B cell (primary cell): Measurements from ENCODE around the gene S100A7. TPM values are rescaled to one million over a fixed set of nuclear protein-coding genes. Genes with fewer than 3 reads are reported as not detected.

ENCODE experiments used
- ATAC-seq: fragments of 200-7000 bp; cut with Tn5 transposase; one replicate; pipeline ENCODE4 v1.10.0; 2021; ENCODE audit warnings: low read depth, mild to moderate bottlenecking, moderate number of reproducible peaks, moderate library complexity
- CTCF ChIA-PET: fragments of 350-600 bp; sonication (Branson Sonifier 250); formaldehyde crosslinking; loops from one replicate; lab custom pipeline; 2021; ENCODE audit warnings: antibody characterized with exemption, inconsistent platforms; lab: Charles Lee
- POLR2A ChIA-PET: fragments of 350-600 bp; sonication (Branson Sonifier 250); formaldehyde crosslinking; loops from one replicate; lab custom pipeline; 2021; ENCODE audit warnings: antibody characterized with exemption; lab: Charles Lee
- DNase-seq: peaks from one replicate; pipeline ENCODE4 v3.0.0; 2013
- H2AFZ ChIP-seq: 2 replicates; pipeline ENCODE4 v1.6.1; 2012; ENCODE audit warnings: mild to moderate bottlenecking, low read depth, low read length; ENCODE audit not compliant: insufficient read depth, poor library complexity, severe bottlenecking
- H3K27ac ChIP-seq, 2 donors: 1 replicate in 1 of 2; 2 replicates in 1 of 2; pipeline ENCODE4 v1.5.1; 2012 to 2013; ENCODE audit warnings: low read length in 2 of 2, mild to moderate bottlenecking in 2 of 2, moderate library complexity in 1 of 2
- H3K27me3 ChIP-seq, 4 experiments: fragments of 200-600 bp in 1 of 4; sonication (generic) in 1 of 4; replicated peaks in 1 of 4; 1 replicate in 2 of 4; 2 replicates in 2 of 4; pipeline versions ENCODE4 v1.6.1 to v1.7.0; 2013 to 2016; ENCODE audit warnings: low read length in 3 of 4, mild to moderate bottlenecking in 2 of 4, mixed read lengths in 1 of 4, moderate library complexity in 1 of 4; ENCODE audit not compliant: insufficient read depth in 4 of 4, control insufficient read depth in 3 of 4; ENCODE audit errors: control extremely low read depth in 1 of 4
- H3K36me3 ChIP-seq, 2 experiments: replicated peaks in 1 of 2; 1 replicate in 1 of 2; 2 replicates in 1 of 2; pipeline versions ENCODE4 v1.6.1 to v1.7.1; 2013; ENCODE audit warnings: low read length in 1 of 2; ENCODE audit not compliant: insufficient read depth in 2 of 2, control insufficient read depth in 1 of 2; ENCODE audit errors: control extremely low read depth in 1 of 2, extremely low read depth in 1 of 2
- H3K4me1 ChIP-seq, 2 donors: fragments of 200-600 bp in 1 of 2; sonication (generic) in 1 of 2; 1 replicate in 1 of 2; 2 replicates in 1 of 2; pipeline versions ENCODE4 v1.5.1 to v1.6.1; 2013 to 2017; ENCODE audit warnings: low read length in 2 of 2; ENCODE audit not compliant: control insufficient read depth in 2 of 2, insufficient read depth in 2 of 2
- H3K4me2 ChIP-seq: replicated peaks from 2 replicates; pipeline ENCODE3; 2012; ENCODE audit warnings: mild to moderate bottlenecking, low read depth, low read length; ENCODE audit not compliant: poor library complexity, severe bottlenecking
- H3K4me3 ChIP-seq, 5 experiments: fragments of 200-600 bp in 1 of 5; sonication (generic) in 1 of 5; 1 replicate in 3 of 5; 2 replicates in 2 of 5; pipeline versions ENCODE4 v1.5.1 to v1.7.0; 2011 to 2016; ENCODE audit warnings: low read length in 4 of 5, mild to moderate bottlenecking in 4 of 5, low read depth in 2 of 5, control low read depth in 1 of 5, moderate library complexity in 1 of 5; ENCODE audit not compliant: insufficient read depth in 1 of 5; ENCODE audit errors: control extremely low read depth in 1 of 5, extremely low read depth in 1 of 5
- H3K79me2 ChIP-seq: fragments of 200-600 bp; sonication (generic); one replicate; pipeline ENCODE4 v1.6.0; 2016; ENCODE audit warnings: low read length; ENCODE audit not compliant: control insufficient read depth, insufficient read depth
- H3K9ac ChIP-seq: fragments of 200-600 bp; sonication (generic); 2 replicates; pipeline ENCODE4 v1.6.1; 2017; ENCODE audit warnings: mild to moderate bottlenecking, low read length, moderate library complexity
- H3K9me3 ChIP-seq, 3 donors: one replicate each; pipeline versions ENCODE4 v1.6.1 to v1.7.1; 2013; ENCODE audit warnings: low read length in 2 of 3; ENCODE audit not compliant: control insufficient read depth in 2 of 3, insufficient read depth in 1 of 3; ENCODE audit errors: control extremely low read depth in 1 of 3
- H4K20me1 ChIP-seq: 2 replicates; pipeline ENCODE4 v1.6.0; 2012; ENCODE audit warnings: mild to moderate bottlenecking, low read length; ENCODE audit not compliant: insufficient read depth, control insufficient read depth, poor library complexity, severe bottlenecking
- H3K27ac Mint-ChIP-seq: one replicate; pipeline ENCODE4 v1.8.0; 2021; ENCODE audit warnings: mixed read lengths
- H3K27me3 Mint-ChIP-seq: one replicate; pipeline ENCODE4 v1.8.0; 2021; ENCODE audit warnings: mixed read lengths
- H3K4me1 Mint-ChIP-seq: one replicate; pipeline ENCODE4 v1.8.0; 2021; ENCODE audit warnings: mixed read lengths
- H3K4me3 Mint-ChIP-seq: one replicate; pipeline ENCODE4 v1.8.0; 2021; ENCODE audit warnings: mixed read lengths
- H3K9me3 Mint-ChIP-seq: one replicate; pipeline ENCODE4 v1.8.0; 2022; ENCODE audit warnings: mixed read lengths; ENCODE audit not compliant: insufficient read depth
- EZH2 ChIP-seq: IDR thresholded peaks from 2 replicates; pipeline ENCODE4 v1.6.1; 2012; ENCODE audit warnings: borderline replicate concordance, low read depth, mild to moderate bottlenecking, moderate library complexity, low read length; ENCODE audit not compliant: insufficient read depth, poor library complexity, severe bottlenecking
- WGBS: methylation state at CpG from one replicate; pipeline ENCODE4 v1.1.5; 2013; ENCODE audit warnings: missing lambda C conversion rate; ENCODE audit not compliant: insufficient coverage; 5-methylcytosine and 5-hydroxymethylcytosine counted together
- intact Hi-C: fragments of 100-400 bp; cut with micrococcal nuclease; formaldehyde crosslinking; loops from one replicate; pipeline ENCODE4 v1.10.0; 2022
- polyA plus RNA-seq: library from polyadenylated mRNA; depleted of rRNA; stranded (reverse); fragments of >200 nt; gene quantifications from 2 replicates; pipeline ENCODE4 v1.2.3, GENCODE V29; 2012
- total RNA-seq, 2 donors: library from RNA; stranded (reverse); fragments of 120-200 nt in 1 of 2; gene quantifications; 1 replicate in 1 of 2; 2 replicates in 1 of 2; pipeline versions ENCODE4 v1.2.3 to v1.2.4, GENCODE V29; 2013 to 2022
- TF ChIP-seq, protein P1 (sequence below): fragments of 200-600 bp; IDR thresholded peaks from one replicate; pipeline ENCODE4 v1.8.0; 2022; ENCODE audit warnings: antibody characterized with exemption, mild to moderate bottlenecking

Gene S100A7
- total and polyA plus RNA-seq, 2 donors (not counting 1 experiment from before 2014, with no cell fraction given) = not detected

DNA sequence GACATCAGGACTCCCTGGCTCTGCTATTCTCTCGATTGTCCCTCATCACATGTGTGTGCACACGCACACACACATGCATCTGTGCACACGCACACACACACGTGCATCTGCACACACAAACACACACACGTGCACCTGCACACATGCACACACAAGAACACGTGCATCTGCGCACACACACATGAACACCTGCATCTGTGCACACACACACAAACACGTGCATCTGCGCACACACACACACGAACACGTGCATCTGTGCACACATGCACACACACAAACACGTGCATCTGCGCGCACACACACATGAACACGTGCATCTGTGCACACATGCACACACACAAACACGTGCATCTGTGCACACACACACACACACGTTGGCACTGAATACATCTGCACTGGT lies 29.4 kb downstream of the S100A7 start:
- POLR2A ChIA-PET = no interaction called here
- Mint-ChIP-seq H3K9me3 (no peaks in the 10 kb centered on the region), H3K4me1 (no peaks in the 10 kb centered on the region), H3K27ac (no peak overlapping the region), H3K27me3 (peaks cover 40% of the 10 kb centered on the region), H3K4me3 (no peak overlapping the region)
- no peak overlapping the region for H3K9ac ChIP-seq
- intact Hi-C loops = no loop called here
- no peaks in the 10 kb centered on the region for H3K36me3 ChIP-seq
- H3K27ac ChIP-seq = no peak overlapping the region
- no peaks in the 10 kb centered on the region for H3K4me1 ChIP-seq
- DNase-seq (no peak), ATAC-seq (no peak)
- 89% methylated on average over 17 of the region's 17 CpGs for WGBS
- no peaks in the 10 kb centered on the region for H3K79me2 ChIP-seq
- no peaks in the 10 kb centered on the region for H3K9me3 ChIP-seq
- no peaks in the 10 kb centered on the region for H4K20me1 ChIP-seq
- H3K4me3 ChIP-seq = no peak overlapping the region
- H3K4me2 ChIP-seq = no peak overlapping the region
- TF ChIP-seq, protein P1, sequence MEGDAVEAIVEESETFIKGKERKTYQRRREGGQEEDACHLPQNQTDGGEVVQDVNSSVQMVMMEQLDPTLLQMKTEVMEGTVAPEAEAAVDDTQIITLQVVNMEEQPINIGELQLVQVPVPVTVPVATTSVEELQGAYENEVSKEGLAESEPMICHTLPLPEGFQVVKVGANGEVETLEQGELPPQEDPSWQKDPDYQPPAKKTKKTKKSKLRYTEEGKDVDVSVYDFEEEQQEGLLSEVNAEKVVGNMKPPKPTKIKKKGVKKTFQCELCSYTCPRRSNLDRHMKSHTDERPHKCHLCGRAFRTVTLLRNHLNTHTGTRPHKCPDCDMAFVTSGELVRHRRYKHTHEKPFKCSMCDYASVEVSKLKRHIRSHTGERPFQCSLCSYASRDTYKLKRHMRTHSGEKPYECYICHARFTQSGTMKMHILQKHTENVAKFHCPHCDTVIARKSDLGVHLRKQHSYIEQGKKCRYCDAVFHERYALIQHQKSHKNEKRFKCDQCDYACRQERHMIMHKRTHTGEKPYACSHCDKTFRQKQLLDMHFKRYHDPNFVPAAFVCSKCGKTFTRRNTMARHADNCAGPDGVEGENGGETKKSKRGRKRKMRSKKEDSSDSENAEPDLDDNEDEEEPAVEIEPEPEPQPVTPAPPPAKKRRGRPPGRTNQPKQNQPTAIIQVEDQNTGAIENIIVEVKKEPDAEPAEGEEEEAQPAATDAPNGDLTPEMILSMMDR = no peak
- no peak for TF ChIP-seq EZH2
- H2AFZ ChIP-seq = no peak overlapping the region
- peaks cover 0 to 10% (median under 1%) of the 10 kb centered on the region in 4 experiments for H3K27me3 ChIP-seq
- CTCF ChIA-PET = no interaction called here

GRCh38 chr1:153430561-153430960 lies 29.9 kb downstream of the S100A7 start:
- Mint-ChIP-seq H3K27ac (peak overlapping the region; percentile 26), H3K9me3 (no peaks in the 10 kb centered on the region), H3K27me3 (peaks cover 41% of the 10 kb centered on the region), H3K4me1 (no peaks in the 10 kb centered on the region), H3K4me3 (no peak overlapping the region)
- no peak for ATAC-seq
- WGBS = 81% methylated on average over 3 of the region's 3 CpGs
- no peak for TF ChIP-seq EZH2
- TF ChIP-seq, protein P1 = no peak
- Histone ChIP-seq H4K20me1 (no peaks in the 10 kb centered on the region), H3K4me3 (no peak overlapping the region), H3K27ac (no peak overlapping the region), H3K27me3 (peaks cover 0 to 10% (median under 1%) of the 10 kb centered on the region in 4 experiments), H3K79me2 (no peaks in the 10 kb centered on the region), H2AFZ (no peak overlapping the region), H3K9me3 (no peaks in the 10 kb centered on the region), H3K36me3 (no peaks in the 10 kb centered on the region), H3K4me2 (no peak overlapping the region), H3K9ac (no peak overlapping the region), H3K4me1 (no peaks in the 10 kb centered on the region)
- POLR2A ChIA-PET = no interaction called here
- intact Hi-C loops = no loop called here
- CTCF ChIA-PET = no interaction called here
- no peak for DNase-seq
